ENCODE data around the gene SEMA4B.

The SEMA4B gene

GRCh38 chr15:90178468-90179435 lies 22.4 kb upstream of the SEMA4B start:
- no peak overlapping the region for H3K27ac ChIP-seq (replicated peaks)
- TF ChIP-seq SPI1 (IDR thresholded peaks at IDR 0.05; ENCODE audit: borderline replicate concordance, low read depth), result no peak
- TF ChIP-seq POLR2AphosphoS5 (IDR thresholded peaks at IDR 0.05; ENCODE audit: low read depth), result no peak
- TF ChIP-seq REST (IDR thresholded peaks at IDR 0.05; ENCODE audit: insufficient replicate concordance, low read depth), result no peak
- no peak for TF ChIP-seq CTCF (IDR thresholded peaks at IDR 0.05; ENCODE audit: insufficient read depth, low read length)
- TF ChIP-seq GABPA (IDR thresholded peaks at IDR 0.05; ENCODE audit: low read depth), result no peak

GRCh38 chr15:90181776-90182175 lies 19.4 kb upstream of the SEMA4B start:
- Histone ChIP-seq H3K27ac (replicated peaks) (no peak overlapping the region), H3K27me3 (ENCODE audit: insufficient read depth, poor library complexity, severe bottlenecking) (no peaks in the 10 kb centered on the region), H3K4me3 (replicated peaks; ENCODE audit: insufficient read depth, low read length) (no peak overlapping the region)
- TF ChIP-seq GABPA (IDR thresholded peaks at IDR 0.05; ENCODE audit: low read depth), result no peak
- no peak for TF ChIP-seq CTCF (IDR thresholded peaks at IDR 0.05; ENCODE audit: insufficient read depth, low read length)
- no peak for TF ChIP-seq REST (IDR thresholded peaks at IDR 0.05; ENCODE audit: insufficient replicate concordance, low read depth)
- no peak for TF ChIP-seq SPI1 (IDR thresholded peaks at IDR 0.05; ENCODE audit: borderline replicate concordance, low read depth)
- TF ChIP-seq POLR2AphosphoS5 (IDR thresholded peaks at IDR 0.05; ENCODE audit: low read depth), result no peak
- no peak for DNase-seq (ENCODE audit: low read depth in 1 of 2, low spot score in 1 of 2)

More at GRCh38 chr15:90178468-90179435, 22.4 kb upstream of the SEMA4B start:
- Histone ChIP-seq H3K4me3 (replicated peaks; ENCODE audit: insufficient read depth, low read length) (no peak overlapping the region), H3K27me3 (ENCODE audit: insufficient read depth, poor library complexity, severe bottlenecking) (no peaks in the 10 kb centered on the region)
- DNase-seq (ENCODE audit: low read depth in 1 of 2, low spot score in 1 of 2), result peak in 1 of 2 experiments; percentile 42

- Histone ChIP-seq H3K27me3 (ENCODE audit: insufficient read depth, poor library complexity, severe bottlenecking) (no peaks in the 10 kb centered on the region), H3K4me3 (replicated peaks; ENCODE audit: insufficient read depth, low read length) (peak overlapping the region; percentile 93), H3K27ac (replicated peaks) (no peak overlapping the region)
- no peak for TF ChIP-seq POLR2AphosphoS5 (IDR thresholded peaks at IDR 0.05; ENCODE audit: low read depth)
- no peak for DNase-seq (ENCODE audit: low read depth in 1 of 2, low spot score in 1 of 2)
Measured at GRCh38 chr15:90184119-90184785, 16.9 kb upstream of the SEMA4B start.

Data from HL-60 (cell line).